ENCODE data around the gene SLC35F5. TPM values are rescaled to one million over a fixed set of nuclear protein-coding genes. Genes with fewer than 3 reads are reported as not detected.
"Not testable (repeated sequence)": the region's sequence is repeated elsewhere in the genome, so short reads cannot be mapped to it uniquely, and the experiment has no call there.

Gene SLC35F5
- total RNA-seq, 1 donor from 2014 or later, result 55.7 TPM

DNA sequence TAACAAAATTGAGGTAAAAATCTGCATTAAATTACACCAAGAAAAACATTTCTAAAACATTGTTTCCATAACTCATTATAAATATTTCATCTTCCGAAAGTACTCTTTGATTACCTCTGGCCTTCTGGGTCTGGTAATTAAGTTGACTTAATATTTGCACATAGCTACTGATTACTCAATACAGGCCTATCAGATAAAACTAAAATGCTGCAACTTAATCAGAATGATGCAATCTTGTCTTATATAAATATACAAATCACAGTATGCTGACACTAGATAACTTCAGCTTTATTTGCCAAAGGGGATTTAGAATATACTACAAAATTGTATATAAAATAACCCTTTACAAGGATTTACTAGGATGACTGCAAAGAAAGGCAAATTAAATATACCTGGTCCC lies 49.3 kb downstream of the SLC35F5 start:
- intact Hi-C loops (cut with DNase I), result no loop called here
- H3K9me3 ChIP-seq, result no peaks in the 10 kb centered on the region
- no peaks in the 10 kb centered on the region for H3K27me3 ChIP-seq
- H3K27ac ChIP-seq, result no peak overlapping the region
- no peak for DNase-seq (ENCODE audit: low spot score in 2 of 2)
- no peak overlapping the region for H3K4me3 ChIP-seq
- H3K4me1 ChIP-seq, result no peaks in the 10 kb centered on the region
- H3K36me3 ChIP-seq, result peaks cover 9 to 15% of the 10 kb centered on the region in 2 donors
- TF ChIP-seq, protein P1, sequence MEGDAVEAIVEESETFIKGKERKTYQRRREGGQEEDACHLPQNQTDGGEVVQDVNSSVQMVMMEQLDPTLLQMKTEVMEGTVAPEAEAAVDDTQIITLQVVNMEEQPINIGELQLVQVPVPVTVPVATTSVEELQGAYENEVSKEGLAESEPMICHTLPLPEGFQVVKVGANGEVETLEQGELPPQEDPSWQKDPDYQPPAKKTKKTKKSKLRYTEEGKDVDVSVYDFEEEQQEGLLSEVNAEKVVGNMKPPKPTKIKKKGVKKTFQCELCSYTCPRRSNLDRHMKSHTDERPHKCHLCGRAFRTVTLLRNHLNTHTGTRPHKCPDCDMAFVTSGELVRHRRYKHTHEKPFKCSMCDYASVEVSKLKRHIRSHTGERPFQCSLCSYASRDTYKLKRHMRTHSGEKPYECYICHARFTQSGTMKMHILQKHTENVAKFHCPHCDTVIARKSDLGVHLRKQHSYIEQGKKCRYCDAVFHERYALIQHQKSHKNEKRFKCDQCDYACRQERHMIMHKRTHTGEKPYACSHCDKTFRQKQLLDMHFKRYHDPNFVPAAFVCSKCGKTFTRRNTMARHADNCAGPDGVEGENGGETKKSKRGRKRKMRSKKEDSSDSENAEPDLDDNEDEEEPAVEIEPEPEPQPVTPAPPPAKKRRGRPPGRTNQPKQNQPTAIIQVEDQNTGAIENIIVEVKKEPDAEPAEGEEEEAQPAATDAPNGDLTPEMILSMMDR (IDR thresholded peaks at IDR 0.05), result no peak

DNA sequence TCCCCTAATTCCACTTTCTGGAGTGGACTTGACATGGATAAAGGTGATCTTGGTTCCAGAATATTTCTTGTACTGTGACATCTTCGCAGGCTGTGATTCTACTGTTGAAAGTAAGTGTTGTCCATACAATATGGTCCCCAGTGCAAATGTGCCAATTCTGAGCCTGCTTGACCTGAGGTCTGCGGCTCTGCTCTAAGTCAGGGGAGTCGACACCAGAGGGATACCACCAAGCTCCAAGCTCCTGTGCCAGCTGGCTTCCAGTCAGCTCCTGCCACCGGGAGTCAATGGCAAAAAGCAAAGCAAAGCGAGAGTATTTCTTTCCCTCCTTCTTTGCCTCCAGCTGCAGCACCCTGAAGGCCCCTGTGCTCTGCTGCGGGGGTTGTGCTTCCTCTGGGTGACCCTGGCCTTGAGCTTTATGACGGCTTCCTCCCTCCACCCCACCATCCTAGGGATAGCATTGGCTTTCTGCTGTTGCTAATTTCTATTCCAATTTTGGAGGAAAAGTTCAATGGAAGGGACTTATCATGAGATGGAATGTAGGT lies 50.4 kb downstream of the SLC35F5 start:
- TF ChIP-seq, protein P1 (IDR thresholded peaks at IDR 0.05), result no peak
- no peaks in the 10 kb centered on the region for H3K4me1 ChIP-seq
- no peaks in the 10 kb centered on the region for H3K9me3 ChIP-seq
- peaks cover 9 to 10% of the 10 kb centered on the region in 2 donors for H3K36me3 ChIP-seq
- intact Hi-C loops (cut with DNase I), result no loop called here
- no peak overlapping the region for H3K4me3 ChIP-seq
- no peak overlapping the region for H3K27ac ChIP-seq
- no peak for DNase-seq (ENCODE audit: low spot score in 2 of 2)
- H3K27me3 ChIP-seq, result no peaks in the 10 kb centered on the region

DNA sequence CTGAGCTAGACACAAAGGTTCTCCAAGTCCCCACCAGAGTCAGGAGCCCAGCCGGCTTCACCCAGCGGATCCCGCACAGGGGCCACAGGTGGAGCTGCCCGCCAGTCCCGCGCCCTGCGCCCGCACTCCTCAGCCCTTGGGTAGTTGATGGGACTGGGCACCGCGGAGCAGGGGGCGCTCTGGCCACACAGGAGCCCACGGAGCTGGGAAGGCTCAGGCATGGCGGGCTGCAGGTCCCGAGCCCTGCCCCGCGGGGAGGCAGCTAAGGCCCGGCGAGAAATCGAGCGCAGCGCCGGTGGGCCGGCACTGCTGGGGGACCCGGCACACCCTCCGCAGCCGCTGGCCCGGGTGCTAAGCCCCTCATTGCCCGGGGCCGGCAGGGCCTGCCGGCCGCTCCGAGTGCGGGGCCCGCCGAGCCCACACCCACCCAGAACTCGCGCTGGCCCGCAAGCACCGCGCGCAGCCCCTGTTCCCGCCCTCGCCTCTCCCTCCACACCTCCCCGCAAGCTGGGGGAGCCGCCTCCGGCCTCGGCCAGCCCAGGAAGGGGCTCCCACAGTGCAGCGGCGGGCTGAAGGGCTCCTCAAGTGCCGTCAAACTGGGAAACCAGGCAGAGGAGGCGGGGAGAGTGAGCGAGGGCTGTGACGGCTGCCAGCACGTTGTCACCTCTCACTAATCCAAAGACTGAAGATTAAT lies 52.0 kb downstream of the SLC35F5 start:
- H3K4me1 ChIP-seq; H3K27ac ChIP-seq; H3K27me3 ChIP-seq; DNase-seq (ENCODE audit: low spot score in 2 of 2); intact Hi-C loops (cut with DNase I); H3K4me3 ChIP-seq; H3K9me3 ChIP-seq: not testable (repeated sequence)
- H3K36me3 ChIP-seq, result peaks cover 9 to 10% of the 10 kb centered on the region in 2 donors

DNA sequence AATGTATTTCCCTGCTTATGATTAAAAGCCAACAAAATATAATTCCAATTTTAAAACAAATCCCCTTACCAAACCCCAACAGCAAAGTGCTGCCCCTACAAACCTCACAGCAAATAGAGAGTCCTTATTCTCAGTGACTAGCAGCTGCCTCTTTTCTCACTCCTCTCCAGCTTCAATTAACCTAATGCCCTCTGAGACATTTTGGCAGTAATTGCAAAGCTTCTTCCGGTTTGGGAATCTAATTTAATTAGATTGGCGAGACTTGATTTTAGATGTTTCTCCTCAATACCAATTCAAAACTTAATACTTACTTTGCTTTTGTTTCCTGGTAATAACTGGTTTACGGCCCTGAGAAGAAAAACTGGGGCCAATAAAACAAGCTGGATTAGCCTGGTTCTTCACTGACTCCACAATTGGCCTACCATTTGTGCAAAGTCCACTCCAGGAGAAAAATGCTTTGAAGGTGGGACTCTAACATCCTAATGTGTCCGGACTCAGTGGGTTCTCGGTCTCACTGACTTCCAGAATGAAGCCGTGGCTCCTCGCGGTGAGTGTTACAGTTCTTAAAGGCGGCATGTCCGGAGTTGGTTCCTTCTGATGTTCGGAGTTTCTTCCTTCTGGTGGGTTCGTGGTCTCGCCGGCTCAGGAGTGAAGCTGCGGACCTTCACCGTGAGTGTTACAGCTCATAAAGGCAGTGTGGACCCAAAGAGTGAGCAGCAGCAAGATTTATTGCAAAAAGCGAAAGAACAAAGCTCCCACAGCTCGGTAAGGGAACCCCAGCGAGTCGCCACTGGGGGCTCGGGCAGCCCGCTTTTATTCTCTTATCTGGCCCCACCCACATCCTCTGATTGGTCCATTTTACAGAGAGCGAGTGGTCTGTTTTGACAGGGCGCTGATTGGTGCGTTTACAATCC lies 52.8 kb downstream of the SLC35F5 start:
- no peak for DNase-seq (ENCODE audit: low spot score in 2 of 2)
- no peak overlapping the region for H3K4me3 ChIP-seq
- TF ChIP-seq, protein P1 (IDR thresholded peaks at IDR 0.05), result no peak
- no peaks in the 10 kb centered on the region for H3K27me3 ChIP-seq
- H3K27ac ChIP-seq, result no peak overlapping the region
- H3K36me3 ChIP-seq, result peaks cover 6 to 9% of the 10 kb centered on the region in 2 donors
- H3K4me1 ChIP-seq, result no peaks in the 10 kb centered on the region
- no peaks in the 10 kb centered on the region for H3K9me3 ChIP-seq
- intact Hi-C loops (cut with DNase I), result no loop called here

DNA sequence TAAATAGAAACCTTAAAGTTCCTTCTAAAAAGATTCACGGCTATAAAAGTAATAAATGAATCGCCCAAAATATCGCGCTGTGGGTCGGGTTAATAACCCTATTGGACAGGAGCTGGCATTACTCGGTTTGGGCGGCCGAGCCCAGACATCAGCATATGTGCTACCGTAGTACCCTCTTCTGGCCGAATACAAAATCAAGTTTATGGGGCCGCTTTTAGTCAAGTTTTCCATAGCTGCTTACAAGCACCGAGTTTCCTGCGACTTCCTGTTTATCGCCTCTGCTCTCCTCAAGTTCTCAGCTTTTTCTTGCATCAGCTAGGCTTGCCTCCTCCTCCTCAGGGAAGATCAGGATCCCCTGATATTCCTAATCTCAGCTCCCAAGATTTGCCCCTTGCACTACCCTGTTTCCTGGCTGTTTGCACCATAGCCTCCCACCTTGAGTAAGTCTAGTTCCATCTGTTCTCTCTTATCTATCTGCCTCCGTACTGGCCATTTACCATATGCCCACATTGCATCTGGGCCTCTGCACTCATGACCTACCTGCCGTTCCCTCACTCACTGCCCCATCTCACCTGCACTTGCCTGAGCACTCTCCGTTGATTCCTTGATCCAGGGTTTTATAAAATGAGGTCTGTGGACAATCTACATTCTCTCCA lies 56.1 kb downstream of the SLC35F5 start:
- no peak overlapping the region for H3K4me3 ChIP-seq
- H3K4me1 ChIP-seq, result no peaks in the 10 kb centered on the region
- TF ChIP-seq, protein P1 (IDR thresholded peaks at IDR 0.05), result peak in 1 of 3 experiments; percentile 13
- intact Hi-C loops (cut with DNase I), result no loop called here
- H3K36me3 ChIP-seq, result peaks cover 6 to 8% of the 10 kb centered on the region in 2 donors
- DNase-seq (ENCODE audit: low spot score in 2 of 2), result no peak
- no peak overlapping the region for H3K27ac ChIP-seq
- H3K27me3 ChIP-seq, result no peaks in the 10 kb centered on the region
- no peaks in the 10 kb centered on the region for H3K9me3 ChIP-seq
